Hepatocyte (in vitro differentiated cells): ENCODE data around the gene NEAT1. TPM values are rescaled to one million over a fixed set of nuclear protein-coding genes. Genes with fewer than 3 reads are reported as not detected.

ENCODE experiments used
- DNase-seq: peaks from one replicate; pipeline ENCODE4 v3.0.0-alpha.2; 2016; ENCODE audit warnings: low spot score
- H2AFZ ChIP-seq: fragments of 200-600 bp; sonication (generic); 2 replicates; pipeline ENCODE4 v1.6.0; 2016; ENCODE audit warnings: antibody characterized with exemption, mild to moderate bottlenecking
- H3K27ac ChIP-seq: fragments of 200-600 bp; sonication (generic); 2 replicates; pipeline ENCODE4 v1.5.1; 2016; ENCODE audit warnings: mild to moderate bottlenecking
- H3K27me3 ChIP-seq: fragments of 200-600 bp; sonication (generic); 2 replicates; pipeline ENCODE4 v1.6.1; 2016
- H3K36me3 ChIP-seq: fragments of 200-600 bp; sonication (generic); replicated peaks from 2 replicates; pipeline ENCODE4 v1.5.1; 2016; ENCODE audit warnings: low read depth; ENCODE audit not compliant: insufficient read depth
- H3K4me1 ChIP-seq: fragments of 200-600 bp; sonication (generic); 2 replicates; pipeline ENCODE4 v1.5.1; 2016; ENCODE audit warnings: mild to moderate bottlenecking, moderate library complexity; ENCODE audit not compliant: insufficient read depth
- H3K4me2 ChIP-seq: fragments of 200-600 bp; sonication (generic); 2 replicates; pipeline ENCODE4 v1.6.0; 2016
- H3K4me3 ChIP-seq: fragments of 200-600 bp; sonication (generic); 2 replicates; pipeline ENCODE4 v1.5.1; 2016; ENCODE audit warnings: mild to moderate bottlenecking
- H3K79me2 ChIP-seq: fragments of 200-600 bp; sonication (generic); 2 replicates; pipeline ENCODE4 v1.6.0; 2017; ENCODE audit warnings: mild to moderate bottlenecking
- H3K9me2 ChIP-seq: fragments of 200-600 bp; sonication (generic); replicated peaks from 2 replicates; pipeline ENCODE4 v1.6.0; 2017; ENCODE audit warnings: mild to moderate bottlenecking; ENCODE audit not compliant: insufficient read depth
- H3K9me3 ChIP-seq: fragments of 200-600 bp; sonication (generic); 2 replicates; pipeline ENCODE4 v1.5.1; 2016; ENCODE audit warnings: low read depth, mild to moderate bottlenecking
- H4K20me1 ChIP-seq: fragments of 200-600 bp; sonication (generic); 2 replicates; pipeline ENCODE4 v1.6.0; 2016; ENCODE audit warnings: mild to moderate bottlenecking; ENCODE audit not compliant: insufficient read depth, poor library complexity, severe bottlenecking
- EZH2 ChIP-seq: fragments of 200-600 bp; sonication (generic); IDR thresholded peaks from 2 replicates; pipeline ENCODE4 v1.6.1; 2016; ENCODE audit warnings: antibody characterized with exemption, mild to moderate bottlenecking, borderline replicate concordance
- EZH2phosphoT487 ChIP-seq: fragments of 200-600 bp; sonication (generic); IDR thresholded peaks from one replicate; pipeline ENCODE4 v1.6.1; 2018; ENCODE audit warnings: antibody characterized with exemption, mild to moderate bottlenecking, low read depth, moderate library complexity; ENCODE audit not compliant: unreplicated experiment, severe bottlenecking
- WGBS: methylation state at CpG from one replicate; pipeline ENCODE4 v1.1.6; 2016; ENCODE audit warnings: low lambda C conversion rate; ENCODE audit errors: missing lambda C conversion rate; 5-methylcytosine and 5-hydroxymethylcytosine counted together
- polyA plus RNA-seq: library from polyadenylated mRNA; unstranded; fragments of >200 nt; fragmentation: Nextera tagmentation; extraction: Ambion mirVana; gene quantifications from 2 replicates; pipeline ENCODE4 v1.2.1, GENCODE V29; 2016
- total RNA-seq: library from RNA; depleted of rRNA; stranded (reverse); fragments of >200 nt; gene quantifications from 2 replicates; pipeline ENCODE4 v1.2.3, GENCODE V29; 2014
- TF ChIP-seq, protein P1 (sequence below): fragments of 200-600 bp; sonication (generic); IDR thresholded peaks from 2 replicates; pipeline ENCODE4 v1.5.1; 2016; ENCODE audit warnings: antibody characterized with exemption, mild to moderate bottlenecking; ENCODE audit not compliant: poor library complexity

Gene NEAT1
- 104 and 130 TPM in 2 replicates for total RNA-seq
- polyA plus RNA-seq = 168 and 209 TPM in 2 replicates

DNA sequence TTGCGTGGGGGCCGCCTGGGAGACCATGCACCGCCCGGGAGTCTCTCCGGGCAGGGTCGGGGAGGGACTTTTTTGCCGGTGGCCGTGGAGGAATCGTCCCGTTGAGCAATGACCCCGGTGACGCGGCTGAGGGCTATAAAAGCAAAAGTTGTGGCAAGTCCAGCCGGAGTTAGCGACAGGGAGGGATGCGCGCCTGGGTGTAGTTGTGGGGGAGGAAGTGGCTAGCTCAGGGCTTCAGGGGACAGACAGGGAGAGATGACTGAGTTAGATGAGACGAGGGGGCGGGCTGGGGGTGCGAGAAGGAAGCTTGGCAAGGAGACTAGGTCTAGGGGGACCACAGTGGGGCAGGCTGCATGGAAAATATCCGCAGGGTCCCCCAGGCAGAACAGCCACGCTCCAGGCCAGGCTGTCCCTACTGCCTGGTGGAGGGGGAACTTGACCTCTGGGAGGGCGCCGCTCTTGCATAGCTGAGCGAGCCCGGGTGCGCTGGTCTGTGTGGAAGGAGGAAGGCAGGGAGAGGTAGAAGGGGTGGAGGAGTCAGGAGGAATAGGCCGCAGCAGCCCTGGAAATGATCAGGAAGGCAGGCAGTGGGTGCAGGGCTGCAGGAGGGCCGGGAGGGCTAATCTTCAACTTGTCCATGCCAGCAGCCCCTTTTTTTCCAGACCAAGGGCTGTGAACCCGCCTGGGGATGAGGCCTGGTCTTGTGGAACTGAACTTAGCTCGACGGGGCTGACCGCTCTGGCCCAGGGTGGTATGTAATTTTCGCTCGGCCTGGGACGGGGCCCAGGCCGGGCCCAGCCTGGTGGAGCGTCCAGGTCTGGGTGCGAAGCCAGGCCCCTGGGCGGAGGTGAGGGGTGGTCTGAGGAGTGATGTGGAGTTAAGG, at the start of gene NEAT1:
Gene NEAT1, plus strand, starts transcription at position 166 of the 883 bp plus-strand sequence.
- H3K4me1 ChIP-seq = peaks cover 28% of the 10 kb centered on the region
- H2AFZ ChIP-seq = peak within 1 kb of the TSS; percentile 32
- H3K27me3 ChIP-seq = no peaks in the 10 kb centered on the region
- DNase-seq = peak; percentile 94
- no peaks in the 10 kb centered on the region for H3K36me3 ChIP-seq
- H3K9me2 ChIP-seq = no peaks in the 10 kb centered on the region
- peak within 1 kb of the TSS; percentile 63 for H3K4me3 ChIP-seq
- H4K20me1 ChIP-seq = peaks cover 50% of the 10 kb centered on the region
- no peaks in the 10 kb centered on the region for H3K9me3 ChIP-seq
- 21% methylated on average over 36 of the region's 40 CpGs for WGBS
- peaks cover 69% of the 10 kb centered on the region for H3K79me2 ChIP-seq
- peak within 1 kb of the TSS; percentile 91 for H3K4me2 ChIP-seq
- TF ChIP-seq, protein P1, sequence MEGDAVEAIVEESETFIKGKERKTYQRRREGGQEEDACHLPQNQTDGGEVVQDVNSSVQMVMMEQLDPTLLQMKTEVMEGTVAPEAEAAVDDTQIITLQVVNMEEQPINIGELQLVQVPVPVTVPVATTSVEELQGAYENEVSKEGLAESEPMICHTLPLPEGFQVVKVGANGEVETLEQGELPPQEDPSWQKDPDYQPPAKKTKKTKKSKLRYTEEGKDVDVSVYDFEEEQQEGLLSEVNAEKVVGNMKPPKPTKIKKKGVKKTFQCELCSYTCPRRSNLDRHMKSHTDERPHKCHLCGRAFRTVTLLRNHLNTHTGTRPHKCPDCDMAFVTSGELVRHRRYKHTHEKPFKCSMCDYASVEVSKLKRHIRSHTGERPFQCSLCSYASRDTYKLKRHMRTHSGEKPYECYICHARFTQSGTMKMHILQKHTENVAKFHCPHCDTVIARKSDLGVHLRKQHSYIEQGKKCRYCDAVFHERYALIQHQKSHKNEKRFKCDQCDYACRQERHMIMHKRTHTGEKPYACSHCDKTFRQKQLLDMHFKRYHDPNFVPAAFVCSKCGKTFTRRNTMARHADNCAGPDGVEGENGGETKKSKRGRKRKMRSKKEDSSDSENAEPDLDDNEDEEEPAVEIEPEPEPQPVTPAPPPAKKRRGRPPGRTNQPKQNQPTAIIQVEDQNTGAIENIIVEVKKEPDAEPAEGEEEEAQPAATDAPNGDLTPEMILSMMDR = no peak
- TF ChIP-seq EZH2 (no peak), EZH2phosphoT487 (no peak)
- H3K27ac ChIP-seq = peak within 1 kb of the TSS; percentile 100

DNA sequence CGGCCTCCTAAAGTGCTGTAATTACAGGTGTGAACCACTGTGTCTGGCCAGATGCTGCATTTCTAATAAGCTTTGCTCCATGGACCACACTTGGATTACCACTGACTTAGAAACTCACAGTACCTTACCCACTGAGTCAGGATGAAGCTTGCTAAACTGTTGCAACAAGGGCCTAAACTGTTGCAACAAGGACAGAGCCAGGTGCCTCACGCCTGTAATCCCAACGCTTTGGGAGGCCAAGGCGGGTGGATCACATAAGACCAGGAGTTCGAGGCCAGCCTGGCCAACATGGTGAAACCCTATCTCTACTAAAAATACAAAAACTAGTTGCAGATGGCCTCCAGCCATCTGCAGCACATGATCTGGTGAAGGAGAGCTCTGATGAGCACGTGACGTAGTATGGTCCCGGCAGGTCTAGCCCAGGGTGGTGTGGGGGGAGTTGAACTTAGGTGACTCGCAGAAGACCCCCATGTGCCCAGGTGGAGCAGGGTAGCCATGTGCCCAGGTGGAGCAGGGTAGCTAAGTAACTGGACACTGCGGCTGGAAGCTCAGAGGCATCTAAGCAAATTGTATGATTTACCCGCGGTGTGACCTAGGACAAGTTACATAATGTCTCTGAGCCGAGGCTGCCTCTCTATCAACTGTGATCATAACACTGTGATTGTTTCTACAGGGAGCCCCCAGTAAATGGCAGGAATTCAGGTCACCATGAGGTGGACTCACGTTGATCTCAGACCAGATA, 48.6 kb upstream of the NEAT1 start:
- Histone ChIP-seq H2AFZ (no peak overlapping the region), H3K4me1 (peaks cover 20% of the 10 kb centered on the region)

DNA sequence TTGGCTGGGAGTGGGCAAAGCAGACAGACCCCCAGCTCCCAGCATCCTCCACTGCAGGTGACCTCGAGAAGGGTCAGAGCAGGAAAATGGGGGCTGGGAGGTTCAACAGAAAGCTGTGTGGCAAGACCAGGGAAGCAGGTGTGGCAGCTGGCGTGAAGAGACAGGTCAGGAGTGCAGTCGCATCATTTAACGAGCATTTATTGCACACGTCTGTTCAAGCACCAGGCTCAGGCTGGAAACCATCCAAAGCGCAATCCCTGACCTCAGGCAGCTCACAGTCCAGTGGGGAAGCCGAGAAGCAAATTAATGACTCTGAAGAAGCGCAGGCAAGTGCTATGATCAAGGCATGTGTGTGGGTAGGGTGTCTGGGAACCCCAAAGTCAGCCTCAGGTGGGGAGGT, 47.6 kb upstream of the NEAT1 start:
- no peak for TF ChIP-seq EZH2
- TF ChIP-seq, protein P1 = no peak
- Histone ChIP-seq H3K27me3 (no peaks in the 10 kb centered on the region), H3K36me3 (no peaks in the 10 kb centered on the region), H3K4me2 (no peak overlapping the region), H3K9me2 (no peaks in the 10 kb centered on the region), H3K4me3 (no peak overlapping the region), H3K27ac (no peak overlapping the region), H2AFZ (no peak overlapping the region), H3K9me3 (no peaks in the 10 kb centered on the region), H4K20me1 (no peaks in the 10 kb centered on the region), H3K4me1 (peaks cover 21% of the 10 kb centered on the region), H3K79me2 (peaks cover 3% of the 10 kb centered on the region)
- DNase-seq = no peak
- 86% methylated on average over 8 of the region's 8 CpGs for WGBS

More for the DNA sequence above, 48.6 kb upstream of the NEAT1 start:
- TF ChIP-seq EZH2 (no peak), EZH2phosphoT487 (no peak)
- TF ChIP-seq, protein P1 = no peak
- no peaks in the 10 kb centered on the region for H3K9me2 ChIP-seq
- H3K79me2 ChIP-seq = peaks cover 3% of the 10 kb centered on the region
- H3K36me3 ChIP-seq = no peaks in the 10 kb centered on the region
- no peak overlapping the region for H3K4me2 ChIP-seq
- no peaks in the 10 kb centered on the region for H4K20me1 ChIP-seq
- H3K9me3 ChIP-seq = no peaks in the 10 kb centered on the region
- no peak overlapping the region for H3K27ac ChIP-seq
- no peaks in the 10 kb centered on the region for H3K27me3 ChIP-seq
- no peak for DNase-seq
- WGBS = 81% methylated on average over 14 of the region's 14 CpGs
- no peak overlapping the region for H3K4me3 ChIP-seq
